Hepatocyte (in vitro differentiated cells): ENCODE data around the gene LRRC3B.

Source experiments
- CTCF ChIP-seq: fragments of 200-600 bp; sonication (generic); IDR thresholded peaks from 2 replicates; pipeline ENCODE4 v1.5.1; 2016; ENCODE audit warnings: antibody characterized with exemption, mild to moderate bottlenecking; ENCODE audit not compliant: poor library complexity
- EZH2 ChIP-seq: fragments of 200-600 bp; sonication (generic); IDR thresholded peaks from 2 replicates; pipeline ENCODE4 v1.6.1; 2016; ENCODE audit warnings: antibody characterized with exemption, mild to moderate bottlenecking, borderline replicate concordance
- EZH2phosphoT487 ChIP-seq: fragments of 200-600 bp; sonication (generic); IDR thresholded peaks from one replicate; pipeline ENCODE4 v1.6.1; 2018; ENCODE audit warnings: antibody characterized with exemption, mild to moderate bottlenecking, low read depth, moderate library complexity; ENCODE audit not compliant: unreplicated experiment, severe bottlenecking

GRCh38 chr3:26637698-26638097, 15.1 kb downstream of the LRRC3B start:
- no peak for TF ChIP-seq CTCF
- TF ChIP-seq EZH2: no peak
- TF ChIP-seq EZH2phosphoT487: no peak
